Measurements from ENCODE around the gene FHIT.

DNA sequence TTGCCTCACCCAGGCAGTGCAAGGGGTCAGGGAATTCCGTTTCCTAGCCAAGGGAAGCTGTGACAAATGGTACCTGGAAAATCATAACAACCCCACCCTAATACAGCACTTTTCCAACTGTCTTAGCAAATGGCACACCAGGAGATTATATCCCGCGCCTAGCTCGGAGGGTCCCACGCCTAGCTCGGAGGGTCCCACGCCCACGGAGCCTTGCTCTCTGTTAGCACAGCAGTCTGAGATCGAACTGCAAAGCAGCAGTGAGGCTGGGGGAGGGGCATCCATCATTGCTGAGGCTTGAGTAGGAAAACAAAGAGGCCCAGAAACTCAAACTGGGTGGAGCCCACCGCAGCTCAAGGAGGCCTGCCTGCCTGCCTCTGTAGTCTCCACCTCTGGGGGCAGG is 208.1 kb downstream of the FHIT start:
- TF ChIP-seq, protein P1, sequence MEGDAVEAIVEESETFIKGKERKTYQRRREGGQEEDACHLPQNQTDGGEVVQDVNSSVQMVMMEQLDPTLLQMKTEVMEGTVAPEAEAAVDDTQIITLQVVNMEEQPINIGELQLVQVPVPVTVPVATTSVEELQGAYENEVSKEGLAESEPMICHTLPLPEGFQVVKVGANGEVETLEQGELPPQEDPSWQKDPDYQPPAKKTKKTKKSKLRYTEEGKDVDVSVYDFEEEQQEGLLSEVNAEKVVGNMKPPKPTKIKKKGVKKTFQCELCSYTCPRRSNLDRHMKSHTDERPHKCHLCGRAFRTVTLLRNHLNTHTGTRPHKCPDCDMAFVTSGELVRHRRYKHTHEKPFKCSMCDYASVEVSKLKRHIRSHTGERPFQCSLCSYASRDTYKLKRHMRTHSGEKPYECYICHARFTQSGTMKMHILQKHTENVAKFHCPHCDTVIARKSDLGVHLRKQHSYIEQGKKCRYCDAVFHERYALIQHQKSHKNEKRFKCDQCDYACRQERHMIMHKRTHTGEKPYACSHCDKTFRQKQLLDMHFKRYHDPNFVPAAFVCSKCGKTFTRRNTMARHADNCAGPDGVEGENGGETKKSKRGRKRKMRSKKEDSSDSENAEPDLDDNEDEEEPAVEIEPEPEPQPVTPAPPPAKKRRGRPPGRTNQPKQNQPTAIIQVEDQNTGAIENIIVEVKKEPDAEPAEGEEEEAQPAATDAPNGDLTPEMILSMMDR (IDR thresholded peaks at IDR 0.05) = no peak
- no peak for TF ChIP-seq POLR2A (IDR thresholded peaks at IDR 0.05)

Measured in ovary (tissue), 3 donors.